Neuronal stem cell (in vitro differentiated cells): ENCODE results near the gene SCN10A.

Experiments used
- DNase-seq: peaks from one replicate; pipeline ENCODE4 v3.0.0-alpha.2; 2013; ENCODE audit warnings: low spot score
- H2AFZ ChIP-seq: one replicate; pipeline ENCODE4 v1.6.1; 2013; ENCODE audit warnings: mild to moderate bottlenecking, low read length, inconsistent platforms
- H2AK5ac ChIP-seq: 2 replicates; pipeline ENCODE4 v1.6.1; 2013; ENCODE audit warnings: low read depth, mild to moderate bottlenecking, inconsistent platforms, low read length, moderate library complexity, mixed read lengths
- H2BK120ac ChIP-seq: 2 replicates; pipeline ENCODE4 v1.6.1; 2013; ENCODE audit warnings: low read depth, mild to moderate bottlenecking, inconsistent platforms, low read length, moderate library complexity, mixed read lengths
- H2BK12ac ChIP-seq: one replicate; pipeline ENCODE4 v1.6.1; 2013; ENCODE audit warnings: low read length, inconsistent platforms
- H2BK15ac ChIP-seq: 2 replicates; pipeline ENCODE4 v1.6.1; 2013; ENCODE audit warnings: mild to moderate bottlenecking, low read length, inconsistent platforms, mixed read lengths
- H2BK5ac ChIP-seq: one replicate; pipeline ENCODE4 v1.6.1; 2013; ENCODE audit warnings: inconsistent platforms, mild to moderate bottlenecking, low read length, moderate library complexity
- H3K14ac ChIP-seq: one replicate; pipeline ENCODE4 v1.6.1; 2013; ENCODE audit warnings: low read length, inconsistent platforms
- H3K18ac ChIP-seq: 2 replicates; pipeline ENCODE4 v1.6.1; 2013; ENCODE audit warnings: low read length, inconsistent platforms
- H3K23ac ChIP-seq: 2 replicates; pipeline ENCODE4 v1.6.1; 2013; ENCODE audit warnings: low read depth, mild to moderate bottlenecking, mixed read lengths, low read length, inconsistent platforms; ENCODE audit not compliant: poor library complexity
- H3K27ac ChIP-seq: replicated peaks from 3 replicates; pipeline ENCODE4 v1.5.1; 2013; ENCODE audit warnings: low read length, inconsistent platforms
- H3K27me3 ChIP-seq, 3 experiments: 2 replicates each; pipeline ENCODE4 v1.6.1; 2013; ENCODE audit warnings: low read length in 3 of 3, mild to moderate bottlenecking in 2 of 3, inconsistent platforms in 1 of 3, low read depth in 1 of 3, mixed read lengths in 1 of 3, moderate library complexity in 1 of 3; ENCODE audit not compliant: control insufficient read depth in 3 of 3, insufficient read depth in 3 of 3
- H3K36me3 ChIP-seq, 2 donors: replicated peaks in 1 of 2; 2 replicates each; pipeline ENCODE4 v1.6.1; 2013; ENCODE audit warnings: low read length in 2 of 2; ENCODE audit not compliant: control insufficient read depth in 2 of 2, insufficient read depth in 2 of 2
- H3K4ac ChIP-seq: 2 replicates; pipeline ENCODE4 v1.6.1; 2013; ENCODE audit warnings: inconsistent platforms, mild to moderate bottlenecking, low read length, moderate library complexity
- H3K4me1 ChIP-seq, 2 donors: 1 replicate in 1 of 2; 2 replicates in 1 of 2; pipeline ENCODE4 v1.6.1; 2013; ENCODE audit warnings: low read length in 2 of 2, low read depth in 1 of 2; ENCODE audit not compliant: control insufficient read depth in 2 of 2, insufficient read depth in 1 of 2
- H3K4me2 ChIP-seq: one replicate; pipeline ENCODE4 v1.6.1; 2013; ENCODE audit warnings: mild to moderate bottlenecking, low read length, inconsistent platforms; ENCODE audit not compliant: insufficient read depth, poor library complexity, severe bottlenecking
- H3K4me3 ChIP-seq, 2 donors: 2 replicates each; pipeline ENCODE4 v1.5.1; 2013; ENCODE audit warnings: low read length in 2 of 2, mild to moderate bottlenecking in 2 of 2, inconsistent platforms in 1 of 2, moderate library complexity in 1 of 2
- H3K79me1 ChIP-seq: one replicate; pipeline ENCODE4 v1.6.1; 2013; ENCODE audit warnings: low read depth, mild to moderate bottlenecking, inconsistent platforms, low read length, moderate library complexity
- H3K9ac ChIP-seq: one replicate; pipeline ENCODE4 v1.6.1; 2013; ENCODE audit warnings: mild to moderate bottlenecking, low read depth, low read length, inconsistent platforms; ENCODE audit not compliant: poor library complexity
- H3K9me3 ChIP-seq, 2 donors: replicated peaks in 1 of 2; 2 replicates each; pipeline versions ENCODE3 to v1.6.1; 2013; ENCODE audit warnings: low read length in 2 of 2, mild to moderate bottlenecking in 2 of 2, inconsistent platforms in 1 of 2, low read depth in 1 of 2, mixed read lengths in 1 of 2, moderate library complexity in 1 of 2; ENCODE audit not compliant: control insufficient read depth in 2 of 2, insufficient read depth in 1 of 2
- H4K8ac ChIP-seq: one replicate; pipeline ENCODE4 v1.6.1; 2013; ENCODE audit warnings: low read depth, mild to moderate bottlenecking, inconsistent platforms, low read length, moderate library complexity
- H4K91ac ChIP-seq: one replicate; pipeline ENCODE4 v1.6.1; 2013; ENCODE audit warnings: low read length, low read depth, mild to moderate bottlenecking, inconsistent platforms; ENCODE audit not compliant: poor library complexity
- WGBS, 2 donors: extraction: QIAGEN DNeasy Blood & Tissue Kit; methylation state at CpG; one replicate each; pipeline ENCODE4 v1.1.7; 2013; ENCODE audit warnings: missing lambda C conversion rate in 2 of 2, mixed read lengths in 1 of 2; ENCODE audit not compliant: insufficient read length in 2 of 2, insufficient replicate concordance in 1 of 2; ENCODE audit errors: extremely low coverage in 2 of 2; 5-methylcytosine and 5-hydroxymethylcytosine counted together

Gene SCN10A

DNA sequence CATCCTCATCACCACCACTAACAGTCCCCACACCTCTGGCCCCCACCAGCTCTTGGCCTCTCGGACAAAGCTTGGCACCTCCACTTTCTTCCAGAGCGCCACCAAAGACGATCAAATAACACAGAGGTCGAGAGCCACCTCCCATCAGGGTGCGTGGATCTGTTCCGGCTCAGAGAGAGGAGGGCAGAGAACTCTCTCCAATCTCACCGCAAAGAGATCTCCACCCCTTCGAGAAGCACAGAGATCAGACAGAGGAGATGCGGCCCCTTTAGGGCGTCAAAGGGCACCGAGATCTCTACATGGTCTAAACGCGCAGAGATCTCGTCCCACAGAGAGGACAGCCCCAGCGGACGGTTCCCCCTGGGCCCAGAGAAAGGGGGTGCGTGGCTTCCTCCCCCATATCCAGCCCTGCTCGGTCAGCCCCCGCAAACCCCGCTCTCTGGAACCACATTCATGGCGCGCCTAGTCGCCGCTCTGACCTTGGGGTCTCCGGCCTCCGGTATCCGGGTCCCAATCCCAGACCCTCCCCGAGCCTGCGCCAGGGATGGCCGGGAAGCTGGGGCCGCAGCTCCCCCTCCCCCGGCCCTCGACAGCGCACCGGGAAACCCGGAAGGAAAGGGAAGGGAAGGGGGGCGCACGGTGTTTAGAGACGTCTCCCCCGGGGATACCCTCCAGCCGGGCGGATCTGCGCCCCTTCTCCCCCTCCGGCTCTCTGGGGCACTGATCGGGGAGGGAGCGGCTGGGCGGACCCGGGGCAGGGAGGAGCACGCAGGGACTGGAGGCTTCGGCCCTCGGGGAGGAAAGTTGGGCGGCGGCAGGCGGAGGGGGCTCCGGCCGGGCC is 167.1 kb downstream of the SCN10A start:
- Histone ChIP-seq H3K4me1 (peaks cover 2 to 10% of the 10 kb centered on the region in 2 donors), H3K14ac (peak overlapping the region; percentile 13), H3K4me3 (peak overlapping the region; percentile 29 to 84), H3K36me3 (no peaks in the 10 kb centered on the region), H3K27me3 (peaks cover 0 to 81% (median 36%) of the 10 kb centered on the region in 3 experiments), H3K79me1 (no peaks in the 10 kb centered on the region), H2AFZ (peak overlapping the region; percentile 87), H4K8ac (no peak overlapping the region), H3K4me2 (peak overlapping the region; percentile 86), H2BK5ac (no peak overlapping the region), H2BK120ac (no peak overlapping the region), H4K91ac (no peak overlapping the region), H3K4ac (no peak overlapping the region), H3K9me3 (peaks cover 0 to 2% of the 10 kb centered on the region in 2 donors), H3K9ac (peak overlapping the region; percentile 92), H2BK12ac (peak overlapping the region; percentile 64), H3K23ac (no peak overlapping the region), H2AK5ac (peak overlapping the region; percentile 9), H3K27ac (no peak overlapping the region), H3K18ac (peak overlapping the region; percentile 91), H2BK15ac (peak overlapping the region; percentile 22)
- no peak for DNase-seq
- WGBS, 2 donors: no CpG with 5 or more reads among the region's 56 CpGs

DNA sequence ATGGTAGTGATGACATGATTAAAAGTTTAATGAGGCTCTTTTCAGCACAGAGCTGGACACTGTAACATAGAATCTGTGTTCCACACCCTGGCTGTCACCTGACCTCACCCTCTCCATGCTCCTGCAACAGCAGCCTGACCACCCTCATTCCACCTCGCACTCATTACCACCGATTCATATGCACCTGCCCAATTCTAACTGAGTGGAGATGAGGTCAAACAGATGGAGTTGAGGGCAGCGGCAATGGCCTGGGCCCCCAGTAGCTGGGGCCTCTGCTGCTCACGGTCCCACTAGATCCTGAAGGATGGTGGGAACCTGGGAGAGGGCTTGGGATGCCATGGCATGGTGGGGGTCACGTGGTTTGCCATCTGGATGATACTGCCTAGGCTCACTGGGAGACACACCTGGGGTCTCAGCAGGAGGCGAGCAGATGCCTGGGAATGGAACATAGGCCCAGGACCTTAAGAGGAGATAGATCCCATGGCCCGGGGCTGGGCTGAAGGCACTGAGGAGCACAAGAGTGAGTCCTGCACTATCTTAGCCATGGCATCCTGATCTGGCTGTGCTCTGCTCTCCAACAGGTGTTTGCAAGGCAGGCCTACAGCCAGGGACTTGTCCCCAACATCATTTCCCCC is 167.9 kb downstream of the SCN10A start:
- Histone ChIP-seq H3K14ac (no peak overlapping the region), H2BK120ac (no peak overlapping the region), H3K36me3 (no peaks in the 10 kb centered on the region), H3K18ac (no peak overlapping the region), H3K27ac (no peak overlapping the region), H2BK15ac (no peak overlapping the region), H3K9ac (no peak overlapping the region), H4K91ac (no peak overlapping the region), H2AFZ (no peak overlapping the region), H3K79me1 (no peaks in the 10 kb centered on the region), H2AK5ac (no peak overlapping the region), H3K4me1 (peaks cover 2 to 14% of the 10 kb centered on the region in 2 donors), H2BK12ac (no peak overlapping the region), H3K27me3 (peaks cover 0 to 88% (median 36%) of the 10 kb centered on the region in 3 experiments), H4K8ac (no peak overlapping the region), H3K4me2 (no peak overlapping the region), H2BK5ac (no peak overlapping the region), H3K9me3 (peaks cover 0 to 2% of the 10 kb centered on the region in 2 donors), H3K23ac (no peak overlapping the region), H3K4ac (no peak overlapping the region), H3K4me3 (peak overlapping the region in 1 of 2 donors; percentile 84)
- no CpG with 5 or more reads among the region's 7 CpGs for WGBS, 2 donors
- no peak for DNase-seq

DNA sequence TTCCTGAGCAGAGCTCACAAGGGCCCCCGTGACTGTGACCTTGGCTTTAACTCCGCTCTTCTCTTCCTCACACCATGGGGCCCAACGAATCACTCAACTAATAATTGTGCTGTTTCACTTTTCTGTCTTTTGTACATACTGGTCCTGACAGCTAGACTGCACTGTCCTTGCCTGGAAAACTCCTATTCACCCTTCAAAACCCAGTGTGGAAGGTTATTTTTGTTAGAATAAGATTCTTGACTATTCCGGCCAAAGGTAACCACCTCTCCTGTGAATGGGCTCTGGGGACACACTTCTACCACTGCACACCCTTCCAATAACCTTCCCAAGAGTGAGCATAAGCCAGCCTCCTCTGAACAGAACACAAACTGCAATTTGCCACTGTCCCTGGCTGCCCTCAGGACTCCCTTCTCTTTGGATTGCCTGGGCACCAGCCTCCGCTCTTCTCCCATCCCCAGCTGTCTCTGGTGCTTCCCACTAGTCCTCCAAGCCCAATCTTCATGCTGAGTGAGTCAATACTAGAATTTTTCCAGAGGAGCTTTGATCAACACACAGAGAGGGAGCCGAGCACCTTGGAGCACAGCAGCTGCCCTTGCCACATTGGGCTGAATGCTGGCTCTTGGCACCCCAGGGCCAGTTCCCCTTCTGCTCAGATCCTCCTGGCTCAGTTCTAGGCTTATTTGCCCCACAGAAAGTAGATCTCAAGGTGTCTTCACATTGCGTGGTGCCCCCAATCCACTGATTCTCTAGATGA is 168.6 kb downstream of the SCN10A start:
- Histone ChIP-seq H2AFZ (no peak overlapping the region), H2BK12ac (no peak overlapping the region), H3K9ac (no peak overlapping the region), H3K18ac (no peak overlapping the region), H3K14ac (no peak overlapping the region), H3K4me2 (no peak overlapping the region), H2AK5ac (no peak overlapping the region), H3K27me3 (peaks cover 0 to 93% (median 36%) of the 10 kb centered on the region in 3 experiments), H3K36me3 (no peaks in the 10 kb centered on the region), H3K4me3 (no peak overlapping the region), H2BK15ac (no peak overlapping the region), H3K27ac (no peak overlapping the region), H4K8ac (no peak overlapping the region), H3K9me3 (peaks cover 0 to 2% of the 10 kb centered on the region in 2 donors), H3K79me1 (no peaks in the 10 kb centered on the region), H2BK5ac (no peak overlapping the region), H4K91ac (no peak overlapping the region), H3K4ac (no peak overlapping the region), H3K4me1 (peaks cover 2 to 16% of the 10 kb centered on the region in 2 donors), H3K23ac (no peak overlapping the region), H2BK120ac (no peak overlapping the region)
- WGBS, 2 donors: no CpG with 5 or more reads among the region's 7 CpGs
- DNase-seq: no peak
